Ovary (tissue), 9 donors: ENCODE data around the gene GRID1. TPM values are rescaled to one million over a fixed set of nuclear protein-coding genes. Genes with fewer than 3 reads are reported as not detected.

Experiments
- DNase-seq, 5 donors: peaks; one replicate each; pipeline ENCODE4 v3.0.0-alpha.2; 2019 to 2020
- H3K27ac ChIP-seq, 2 donors: fragments of 200-600 bp; one replicate each; pipeline versions ENCODE4 v1.5.1 to v1.8.0; 2019 to 2022
- H3K27me3 ChIP-seq: fragments of 200-600 bp; one replicate; pipeline ENCODE4 v1.8.0; 2022
- H3K36me3 ChIP-seq: fragments of 200-600 bp; sonication (generic); one replicate; pipeline ENCODE4 v1.5.1; 2019
- H3K4me1 ChIP-seq: one replicate; pipeline ENCODE4 v1.8.1; 2013; ENCODE audit warnings: mild to moderate bottlenecking, moderate library complexity; ENCODE audit not compliant: insufficient read depth
- H3K4me3 ChIP-seq: fragments of 200-600 bp; sonication (generic); one replicate; pipeline ENCODE4 v1.5.1; 2017
- H3K9me3 ChIP-seq, 2 donors: fragments of 200-600 bp in 1 of 2; sonication (generic) in 1 of 2; one replicate each; pipeline versions ENCODE4 v1.5.1 to v1.8.1; 2013 to 2019; ENCODE audit warnings: mild to moderate bottlenecking in 1 of 2, moderate library complexity in 1 of 2
- CTCF ChIP-seq, 3 donors: fragments of 450-650 bp in 2 of 3; fragments of 200-600 bp in 1 of 3; IDR thresholded peaks; one replicate each; pipeline versions ENCODE4 v1.5.1 to v1.8.0; 2016 to 2022; ENCODE audit warnings: antibody characterized with exemption in 3 of 3, mild to moderate bottlenecking in 1 of 3
- EP300 ChIP-seq: sonication (generic); formaldehyde crosslinking; IDR thresholded peaks from one replicate; pipeline ENCODE4 v1.6.1; 2017; ENCODE audit warnings: antibody characterized with exemption
- POLR2A ChIP-seq: fragments of 450-650 bp; IDR thresholded peaks from one replicate; pipeline ENCODE4 v1.6.1; 2017; ENCODE audit warnings: antibody characterized with exemption, mild to moderate bottlenecking, moderate library complexity
- WGBS, 3 donors: extraction: QIAGEN DNeasy Blood & Tissue Kit in 1 of 3; methylation state at CpG; one replicate each; pipeline versions ENCODE4 v1.1.5 to v1.1.7; 2013 to 2017; 5-methylcytosine and 5-hydroxymethylcytosine counted together
- intact Hi-C, 4 donors: fragments of 100-400 bp; cut with DNase I; formaldehyde crosslinking; loops; one replicate each; pipeline versions ENCODE4 v1.11.0 to v1.15.1; 2022 to 2023
- polyA plus RNA-seq, 2 donors: library from polyadenylated mRNA; stranded (reverse); fragments of 200-250 nt in 1 of 2; fragments of 350-450 nt in 1 of 2; fragmentation: Illumina TruSeq in 1 of 2; extraction: RNeasy Lipid Tissue Mini Kit (QIAGEN cat#74804) in 1 of 2; gene quantifications; one replicate each; pipeline ENCODE4 v1.2.3, GENCODE V29; 2013 to 2014
- total RNA-seq, 7 donors: library from RNA; depleted of rRNA in 2 of 7; stranded (reverse); fragments of >200 nt in 2 of 7; fragmentation: NEBNext Ultra II Directional in 3 of 7; extraction: Animal tissue kit (Norgen Biotek cat#: 25700) in 3 of 7; gene quantifications; one replicate each; pipeline versions ENCODE4 v1.1.0 to v1.2.4, GENCODE V29; 2016 to 2023
- donor health status: DM: no; HTN: no; CAD: no; lungs with moderate emphysema.
- donor health status: DM: no; HTN: no; CAD: no.
- donor health status: Bipolar disorder and iron deficiency.
- donor health status: DM: yes; HTN: yes; CAD: no.
- donor health status: DM: no; HTN: no; CAD: no.
- donor health status: DM: yes; HTN: yes; CAD: no.

GRID1 gene
- total and polyA plus RNA-seq, 9 donors: 0.57 to 6.2 (median 1.8) TPM

GRCh38 chr10:86139066-86139657 is 227.4 kb downstream of the GRID1 start:
- no peak for TF ChIP-seq POLR2A
- TF ChIP-seq CTCF (IDR thresholded peaks at IDR 0.05): no peak
- TF ChIP-seq EP300: no peak
- Histone ChIP-seq H3K4me3 (no peak overlapping the region), H3K36me3 (no peaks in the 10 kb centered on the region), H3K27ac (no peak overlapping the region), H3K27me3 (no peaks in the 10 kb centered on the region), H3K9me3 (no peaks in the 10 kb centered on the region), H3K4me1 (no peaks in the 10 kb centered on the region)
- WGBS, 3 donors: 77 to 87% (median 81%) methylated on average over 11 of the region's 11 CpGs
- DNase-seq: no peak
- intact Hi-C loops: no loop called here

- Histone ChIP-seq H3K36me3 (no peaks in the 10 kb centered on the region), H3K9me3 (no peaks in the 10 kb centered on the region), H3K27ac (no peak overlapping the region), H3K4me3 (no peak overlapping the region), H3K27me3 (no peaks in the 10 kb centered on the region), H3K4me1 (no peaks in the 10 kb centered on the region)
- TF ChIP-seq CTCF (IDR thresholded peaks at IDR 0.05) (no peak), POLR2A (no peak), EP300 (no peak)
- intact Hi-C loops: no loop called here
- DNase-seq: no peak
- WGBS, 3 donors: 88 to 94% (median 94%) methylated on average over 18 of the region's 18 CpGs
Measured at GRCh38 chr10:86138551-86139065, 228.0 kb downstream of the GRID1 start.

- Histone ChIP-seq H3K27me3 (no peaks in the 10 kb centered on the region), H3K9me3 (no peaks in the 10 kb centered on the region), H3K4me1 (no peaks in the 10 kb centered on the region), H3K36me3 (no peaks in the 10 kb centered on the region), H3K4me3 (no peak overlapping the region), H3K27ac (no peak overlapping the region)
- intact Hi-C loops: no loop called here
- TF ChIP-seq POLR2A: no peak
- TF ChIP-seq CTCF (IDR thresholded peaks at IDR 0.05): no peak
- no peak for TF ChIP-seq EP300
- 85 to 94% (median 92%) methylated on average over 7 of the region's 7 CpGs for WGBS, 3 donors
- DNase-seq: no peak
Measured at GRCh38 chr10:86137561-86137960, 229.0 kb downstream of the GRID1 start.

- DNase-seq: no peak
- no peak for TF ChIP-seq POLR2A
- TF ChIP-seq CTCF (IDR thresholded peaks at IDR 0.05): no peak
- no peak for TF ChIP-seq EP300
- H3K4me1 ChIP-seq: no peaks in the 10 kb centered on the region
- WGBS, 3 donors: 50 to 73% (median 56%) methylated on average over 4 of the region's 4 CpGs
- no peaks in the 10 kb centered on the region for H3K36me3 ChIP-seq
- no peaks in the 10 kb centered on the region for H3K9me3 ChIP-seq
- H3K4me3 ChIP-seq: no peak overlapping the region
- intact Hi-C loops: no loop called here
- no peaks in the 10 kb centered on the region for H3K27me3 ChIP-seq
- H3K27ac ChIP-seq: no peak overlapping the region
Measured at GRCh38 chr10:86136934-86137333, 229.7 kb downstream of the GRID1 start.
